NB4 (cell line): ENCODE results near the gene NSG1.

ENCODE experiments used
- DNase-seq: peaks from one replicate; pipeline ENCODE4 v3.0.0; 2010; ENCODE audit warnings: low read depth
- H3K4me3 ChIP-seq: one replicate; pipeline ENCODE4 v1.5.1; 2011; ENCODE audit warnings: mild to moderate bottlenecking, low read depth, low read length, moderate library complexity
- CTCF ChIP-seq: IDR thresholded peaks from one replicate; pipeline ENCODE4 v1.5.1; 2012; ENCODE audit warnings: low read depth, low read length
- MAX ChIP-seq: IDR thresholded peaks from 2 replicates; pipeline ENCODE4 v1.6.1; 2011; ENCODE audit warnings: low read depth, low read length
- MYC ChIP-seq: IDR thresholded peaks from 2 replicates; pipeline ENCODE4 v1.6.1; 2011; ENCODE audit warnings: low read depth, low read length
- POLR2A ChIP-seq: IDR thresholded peaks from 2 replicates; pipeline ENCODE4 v1.6.1; 2011; ENCODE audit warnings: mild to moderate bottlenecking; ENCODE audit not compliant: insufficient read length; ENCODE audit errors: extremely low read depth

Gene NSG1

DNA sequence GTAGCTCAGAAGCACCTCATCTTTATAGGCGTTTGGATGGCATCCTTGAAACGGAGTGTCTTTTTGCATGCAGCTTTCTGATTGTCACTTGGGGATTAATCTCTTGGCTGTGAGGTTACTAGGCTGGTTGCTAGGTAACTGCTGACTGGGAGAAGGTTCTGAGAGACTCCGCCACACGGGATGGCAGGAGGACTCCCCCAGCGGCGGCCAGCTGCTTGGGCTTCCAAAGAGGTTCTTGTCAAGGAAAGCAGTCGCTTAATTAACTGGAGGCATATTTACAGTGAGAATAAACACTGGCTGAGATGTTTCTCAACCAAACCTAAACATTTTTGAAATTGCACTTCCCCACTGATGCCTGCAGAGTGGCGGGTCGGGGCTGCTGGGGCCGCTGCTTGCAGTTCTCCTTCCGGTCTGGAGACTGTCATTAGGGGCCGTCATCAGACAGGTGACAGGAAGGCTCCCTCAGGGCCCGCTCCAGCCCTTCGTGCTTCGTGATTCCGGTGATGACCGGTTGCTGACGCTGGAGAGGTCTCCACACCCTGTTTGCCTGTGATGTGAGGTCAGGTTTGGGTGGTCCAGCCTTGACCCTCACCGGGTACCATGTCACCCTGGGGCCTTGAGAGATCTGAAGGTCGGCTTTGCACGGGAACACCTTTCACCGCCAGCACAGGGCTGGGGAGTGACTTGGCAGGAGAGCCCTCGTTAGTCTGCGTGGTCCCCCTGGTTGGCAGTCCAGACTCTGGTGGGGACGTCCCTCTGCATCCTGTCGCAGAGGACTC is 9.1 kb downstream of the NSG1 start:
- no peak overlapping the region for H3K4me3 ChIP-seq
- peak; percentile 24 for DNase-seq
- TF ChIP-seq MAX = no peak

GRCh38 chr4:4396628-4397440 is 9.9 kb downstream of the NSG1 start:
- TF ChIP-seq MAX (no peak), CTCF (no peak), POLR2A (no peak), MYC (no peak)
- H3K4me3 ChIP-seq = no peak overlapping the region
- DNase-seq = no peak

DNA sequence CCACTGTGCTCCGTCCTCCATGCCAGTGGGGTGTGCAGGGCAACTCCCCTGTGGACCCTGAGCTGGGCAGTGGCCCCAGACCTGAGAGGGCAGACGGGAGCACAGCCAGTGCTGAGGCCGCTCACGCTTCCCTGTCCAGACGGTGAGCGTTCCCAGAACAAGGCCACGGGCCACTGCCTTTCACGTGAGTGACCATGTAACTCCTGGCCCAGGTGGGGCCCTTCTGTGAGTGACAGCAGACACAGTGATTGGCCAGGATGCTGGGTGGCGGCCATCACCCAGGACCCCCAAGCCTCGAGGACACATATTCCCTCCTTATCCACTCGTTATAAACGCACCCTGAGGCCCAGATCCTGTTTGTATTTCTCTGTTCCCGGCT is 10.5 kb downstream of the NSG1 start:
- H3K4me3 ChIP-seq = no peak overlapping the region
- no peak for DNase-seq
- TF ChIP-seq POLR2A (no peak), MYC (no peak), MAX (no peak), CTCF (no peak)

DNA sequence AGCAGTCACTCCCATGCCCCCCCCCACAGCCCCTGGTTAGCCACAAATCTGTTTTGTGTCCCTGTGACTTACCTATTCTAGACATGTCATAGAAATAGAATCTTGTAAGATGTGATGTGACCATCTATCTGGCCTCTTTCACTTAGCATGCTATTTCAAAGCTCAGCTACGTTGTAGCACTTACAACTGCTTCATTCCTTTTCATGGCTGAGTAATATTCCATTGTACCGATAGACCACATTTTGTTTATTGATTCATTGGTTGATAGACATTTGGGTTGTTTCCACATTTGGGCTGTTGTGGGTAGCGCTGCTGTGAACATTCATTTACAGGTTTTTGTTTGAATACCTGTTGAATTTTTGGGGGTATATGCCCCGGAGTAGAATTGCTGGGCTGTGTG is 11.5 kb downstream of the NSG1 start:
- H3K4me3 ChIP-seq = no peak overlapping the region
- no peak for DNase-seq

GRCh38 chr4:4401036-4401435 is 14.1 kb downstream of the NSG1 start:
- TF ChIP-seq MAX = no peak
- TF ChIP-seq MYC = no peak
- no peak for TF ChIP-seq POLR2A
- TF ChIP-seq CTCF = no peak
- H3K4me3 ChIP-seq = no peak overlapping the region
- DNase-seq = no peak

More for the DNA sequence above, 11.5 kb downstream of the NSG1 start:
- no peak for TF ChIP-seq POLR2A
- TF ChIP-seq MYC = no peak
- TF ChIP-seq CTCF = no peak
- no peak for TF ChIP-seq MAX

- DNase-seq = no peak
- no peak for TF ChIP-seq CTCF
- TF ChIP-seq POLR2A = no peak
- no peak for TF ChIP-seq MAX
- TF ChIP-seq MYC = no peak
- H3K4me3 ChIP-seq = no peak overlapping the region
Measured at GRCh38 chr4:4402966-4403365, 16.1 kb downstream of the NSG1 start.
